DND-41 (cell line): Measurements from ENCODE around the gene MACO1.
"Not testable (repeated sequence)": the region's sequence is repeated elsewhere in the genome, so short reads cannot be mapped to it uniquely, and the experiment has no call there.

Experiments
- ATAC-seq: fragments of 200-7000 bp; cut with Tn5 transposase; 3 replicates; pipeline ENCODE4 v1.9.1; 2021; ENCODE audit warnings: low read depth; ENCODE audit not compliant: insufficient read depth
- DNase-seq: peaks from one replicate; pipeline ENCODE4 v3.0.0-alpha.2; 2020
- H2AFZ ChIP-seq: 2 replicates; pipeline ENCODE4 v1.6.0; 2012; ENCODE audit warnings: low read depth, low read length
- H3K27ac ChIP-seq: 2 replicates; pipeline ENCODE4 v1.5.1; 2012; ENCODE audit warnings: low read length, inconsistent platforms
- H3K27me3 ChIP-seq: fragments of 200-600 bp; sonication (generic); 2 replicates; pipeline ENCODE4 v1.6.0; 2012; ENCODE audit warnings: low read length, mild to moderate bottlenecking, inconsistent platforms; ENCODE audit not compliant: insufficient read depth, poor library complexity
- H3K36me3 ChIP-seq: 2 replicates; pipeline ENCODE4 v1.5.1; 2012; ENCODE audit warnings: low read length, inconsistent platforms; ENCODE audit not compliant: insufficient read depth
- H3K4me1 ChIP-seq: 2 replicates; pipeline ENCODE4 v1.5.1; 2012; ENCODE audit warnings: mild to moderate bottlenecking, low read length; ENCODE audit not compliant: insufficient read depth
- H3K4me2 ChIP-seq: 2 replicates; pipeline ENCODE4 v1.6.0; 2012; ENCODE audit warnings: mild to moderate bottlenecking, moderate library complexity, low read length, inconsistent platforms; ENCODE audit not compliant: insufficient read depth
- H3K4me3 ChIP-seq, 2 experiments: fragments of 200-600 bp in 1 of 2; shearing (Covaris generic) in 1 of 2; 2 replicates each; pipeline ENCODE4 v1.5.1; 2012 to 2016; ENCODE audit warnings: inconsistent platforms in 2 of 2, low read length in 2 of 2, mild to moderate bottlenecking in 2 of 2, low read depth in 1 of 2, moderate library complexity in 1 of 2
- H3K79me2 ChIP-seq: 2 replicates; pipeline ENCODE4 v1.6.0; 2012; ENCODE audit warnings: low read length, inconsistent platforms; ENCODE audit not compliant: insufficient read depth
- H3K9ac ChIP-seq: 2 replicates; pipeline ENCODE4 v1.6.0; 2012; ENCODE audit warnings: low read depth, mild to moderate bottlenecking, inconsistent platforms, low read length, moderate library complexity
- H3K9me3 ChIP-seq: 2 replicates; pipeline ENCODE4 v1.5.1; 2012; ENCODE audit warnings: low read length, moderate library complexity, mild to moderate bottlenecking, inconsistent platforms; ENCODE audit not compliant: insufficient read depth, severe bottlenecking
- H4K20me1 ChIP-seq: 2 replicates; pipeline ENCODE4 v1.6.0; 2012; ENCODE audit warnings: low read length; ENCODE audit not compliant: insufficient read depth
- CTCF ChIP-seq: IDR thresholded peaks from 2 replicates; pipeline ENCODE4 v1.5.1; 2012; ENCODE audit warnings: borderline replicate concordance, low read length, moderate library complexity, mild to moderate bottlenecking; ENCODE audit not compliant: poor library complexity, severe bottlenecking; ENCODE audit errors: extremely low read depth
- EZH2 ChIP-seq: IDR thresholded peaks from 3 replicates; pipeline ENCODE4 v1.6.1; 2012; ENCODE audit warnings: borderline replicate concordance, low read depth, mild to moderate bottlenecking, moderate library complexity, low read length, inconsistent platforms; ENCODE audit not compliant: severe bottlenecking

The MACO1 gene

GRCh38 chr1:25503551-25504426 lies 73.1 kb downstream of the MACO1 start:
- DNase-seq = peak; percentile 48

GRCh38 chr1:25504706-25505595 lies 74.3 kb downstream of the MACO1 start:
- Histone ChIP-seq H4K20me1 (peaks cover 8% of the 10 kb centered on the region; the same call in 1 of the 2 replicates), H3K4me1 (no peaks in the 10 kb centered on the region), H3K4me3 (no peak overlapping the region), H2AFZ (no peak overlapping the region), H3K79me2 (no peaks in the 10 kb centered on the region), H3K27ac (no peak overlapping the region), H3K27me3 (no peaks in the 10 kb centered on the region), H3K9ac (no peak overlapping the region), H3K9me3 (no peaks in the 10 kb centered on the region), H3K4me2 (no peak overlapping the region), H3K36me3 (peaks cover 25% of the 10 kb centered on the region)
- ATAC-seq (no peak), DNase-seq (no peak)
- TF ChIP-seq EZH2 (no peak), CTCF (no peak)

More at GRCh38 chr1:25503551-25504426, 73.1 kb downstream of the MACO1 start:
- no peak overlapping the region for H3K4me3 ChIP-seq
- no peak overlapping the region for H3K4me2 ChIP-seq
- peaks cover 31% of the 10 kb centered on the region for H3K36me3 ChIP-seq
- H2AFZ ChIP-seq = no peak overlapping the region
- no peaks in the 10 kb centered on the region for H3K9me3 ChIP-seq
- H3K9ac ChIP-seq = no peak overlapping the region
- H4K20me1 ChIP-seq = peaks cover 8% of the 10 kb centered on the region; the same call in 1 of the 2 replicates
- TF ChIP-seq EZH2 = no peak
- TF ChIP-seq CTCF = peak; percentile 65
- H3K27me3 ChIP-seq = no peaks in the 10 kb centered on the region
- no peak overlapping the region for H3K27ac ChIP-seq
- ATAC-seq = peak; percentile 83
- H3K4me1 ChIP-seq = no peaks in the 10 kb centered on the region
- H3K79me2 ChIP-seq = no peaks in the 10 kb centered on the region

- no peak overlapping the region for H3K27ac ChIP-seq
- H3K4me1 ChIP-seq = no peaks in the 10 kb centered on the region
- H3K36me3 ChIP-seq = peaks cover 16% of the 10 kb centered on the region
- no peak overlapping the region for H3K4me3 ChIP-seq
- no peaks in the 10 kb centered on the region for H3K79me2 ChIP-seq
- no peak for DNase-seq
- no peaks in the 10 kb centered on the region for H3K9me3 ChIP-seq
- TF ChIP-seq EZH2 (no peak), CTCF (no peak)
- ATAC-seq = no peak
- H3K4me2 ChIP-seq = no peak overlapping the region
- no peak overlapping the region for H3K9ac ChIP-seq
- H3K27me3 ChIP-seq = no peaks in the 10 kb centered on the region
- H4K20me1 ChIP-seq = peaks cover 8% of the 10 kb centered on the region; the same call in 1 of the 2 replicates
- H2AFZ ChIP-seq = no peak overlapping the region
Measured at GRCh38 chr1:25505656-25506385, 75.1 kb downstream of the MACO1 start.

- not testable (repeated sequence) for H3K4me1 ChIP-seq, H3K27ac ChIP-seq, H3K9ac ChIP-seq, H3K36me3 ChIP-seq, DNase-seq, H3K79me2 ChIP-seq, H2AFZ ChIP-seq, H3K4me2 ChIP-seq, ATAC-seq, H4K20me1 ChIP-seq, H3K9me3 ChIP-seq, H3K4me3 ChIP-seq, H3K27me3 ChIP-seq
Measured at GRCh38 chr1:25506566-25507463, 76.1 kb downstream of the MACO1 start.
